ENCODE results near the gene SPON1.
"Not testable (repeated sequence)": the region's sequence is repeated elsewhere in the genome, so short reads cannot be mapped to it uniquely, and the experiment has no call there.

SPON1 gene

DNA sequence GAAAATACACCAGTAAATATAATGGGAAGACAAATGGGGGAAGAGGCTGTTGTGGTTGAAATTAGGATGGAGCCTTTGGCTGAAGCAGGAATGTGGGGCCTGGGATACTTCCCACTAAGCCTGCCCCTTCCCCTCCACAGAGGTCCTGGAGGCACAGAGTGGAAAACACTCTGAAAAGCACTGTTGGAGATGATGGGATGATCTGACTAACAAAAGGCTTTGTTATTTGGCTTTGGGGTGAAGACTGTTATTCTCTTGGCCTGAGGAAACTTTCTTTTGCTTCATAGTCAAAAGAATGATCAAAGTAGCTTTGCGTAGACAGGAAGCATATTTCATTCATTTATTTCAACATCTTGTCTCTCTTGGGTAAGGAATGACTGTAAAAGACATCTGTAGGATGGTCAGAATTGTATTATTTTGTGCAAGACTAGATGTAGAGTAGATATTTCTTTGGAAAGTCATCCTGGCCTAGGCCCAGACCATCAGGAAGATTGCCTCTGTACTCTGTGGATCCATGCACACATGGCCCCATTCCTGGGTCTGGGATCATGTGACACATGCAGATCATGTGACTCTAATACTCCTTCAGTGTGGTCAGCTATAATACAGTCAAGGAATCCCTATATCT is 111.4 kb downstream of the SPON1 start:
- DNase-seq (ENCODE audit: extremely low spot score, insufficient read length, low read depth) (no peak), FAIRE-seq (no peak)

GRCh38 chr11:14075118-14076078 is 112.9 kb downstream of the SPON1 start:
- no peak for FAIRE-seq
- DNase-seq (ENCODE audit: extremely low spot score, insufficient read length, low read depth) = no peak

- no peak for DNase-seq (ENCODE audit: extremely low spot score, insufficient read length, low read depth)
- FAIRE-seq = no peak
These were observed 116.5 kb downstream of the SPON1 start for GRCh38 chr11:14079011-14079410.

GRCh38 chr11:14079797-14080196 is 117.3 kb downstream of the SPON1 start:
- no peak for FAIRE-seq
- no peak for DNase-seq (ENCODE audit: extremely low spot score, insufficient read length, low read depth)

DNA sequence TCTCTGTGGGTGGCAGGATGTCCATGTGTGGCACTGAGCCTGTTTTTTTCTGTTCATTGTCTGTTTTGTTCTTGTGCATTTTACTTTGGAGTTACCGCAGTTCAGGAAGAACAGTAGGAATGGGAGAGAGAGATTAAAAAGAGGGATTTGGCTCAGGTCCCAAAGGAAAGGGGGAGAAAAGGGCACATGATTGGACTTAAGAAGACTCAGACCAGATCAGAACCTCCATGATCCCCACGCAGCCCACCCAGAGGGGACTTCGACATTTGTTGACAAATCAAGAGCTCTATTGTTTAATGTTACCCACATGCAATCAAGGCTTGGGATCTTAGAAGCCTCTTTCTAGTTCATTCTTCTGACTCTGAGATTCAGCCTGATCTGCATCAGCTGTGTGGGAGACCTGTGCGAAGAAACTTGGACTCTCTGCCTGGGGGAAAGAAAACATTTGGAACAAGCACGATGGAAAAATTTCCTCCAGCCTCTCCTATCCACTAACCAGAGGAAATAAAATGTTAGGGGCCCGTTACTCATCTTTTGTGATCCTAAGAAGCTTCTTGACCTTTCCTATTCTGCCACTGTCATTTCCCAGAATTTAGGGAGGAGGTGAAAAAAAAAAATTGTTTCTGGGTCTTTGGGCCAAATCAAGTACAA is 119.2 kb downstream of the SPON1 start:
- DNase-seq (ENCODE audit: extremely low spot score, insufficient read length, low read depth) = no peak
- no peak for FAIRE-seq

DNA sequence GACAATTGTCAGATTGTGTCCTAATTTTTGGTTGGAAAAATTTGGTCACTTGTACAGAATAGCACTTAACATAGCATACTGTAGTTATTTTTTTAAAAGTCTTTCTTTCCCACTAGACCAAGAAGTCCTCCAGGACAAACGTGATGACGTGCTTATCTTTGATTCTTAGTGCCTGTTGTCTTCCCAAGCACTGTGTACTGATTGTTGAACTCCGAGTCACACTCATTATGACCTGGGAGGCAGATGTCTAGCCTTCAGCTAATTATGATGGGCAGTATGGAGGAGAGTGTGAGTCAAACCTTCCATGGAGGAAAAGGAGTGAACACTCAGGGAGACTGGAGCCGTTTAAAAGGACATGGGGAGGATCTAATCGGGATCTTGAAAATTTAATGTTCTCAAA is 119.8 kb downstream of the SPON1 start:
- DNase-seq (ENCODE audit: extremely low spot score, insufficient read length, low read depth) = no peak
- no peak for FAIRE-seq

- not testable (repeated sequence) for DNase-seq (ENCODE audit: extremely low spot score, insufficient read length, low read depth); FAIRE-seq
These were observed 126.3 kb downstream of the SPON1 start for GRCh38 chr11:14088861-14089260.

DNA sequence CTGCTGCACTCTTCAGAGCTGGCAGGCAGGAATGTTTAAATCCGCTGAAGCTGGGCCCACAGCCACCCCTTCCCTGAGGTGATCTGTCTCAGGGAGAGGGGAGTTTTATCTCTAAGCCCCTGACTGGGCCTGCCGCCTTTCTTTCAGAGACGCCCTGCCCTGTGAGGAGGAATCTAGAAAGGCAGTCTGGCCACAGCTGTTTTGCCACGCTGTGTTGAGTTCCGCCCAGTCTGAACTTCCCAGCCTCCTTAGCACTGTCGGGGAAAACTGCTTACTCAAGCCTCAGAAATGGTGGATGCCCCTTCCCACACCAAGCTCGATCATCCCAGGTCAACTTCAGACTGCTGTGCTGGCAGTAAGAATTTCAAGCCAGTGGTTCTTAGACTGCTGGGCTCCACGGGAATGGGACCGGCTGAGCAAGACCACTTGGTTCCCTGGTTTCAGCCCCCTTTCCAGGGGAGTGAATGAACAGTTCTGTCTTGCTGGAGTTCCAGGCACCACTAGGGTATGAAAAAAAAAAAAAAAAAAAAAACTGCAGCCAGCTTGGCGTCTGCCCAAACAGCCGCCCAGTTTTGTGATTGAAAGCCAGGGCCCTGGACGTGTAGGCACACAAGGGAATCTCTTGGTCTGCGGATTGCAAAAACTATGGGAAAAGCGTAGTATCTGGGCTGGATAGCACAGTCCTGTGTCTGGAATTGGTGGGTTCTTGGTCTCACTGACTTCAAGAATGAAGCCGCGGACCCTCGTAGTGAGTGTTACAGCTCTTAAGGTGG is 127.4 kb downstream of the SPON1 start:
- no peak for DNase-seq (ENCODE audit: extremely low spot score, insufficient read length, low read depth)
- FAIRE-seq = no peak

- not testable (repeated sequence) for DNase-seq (ENCODE audit: extremely low spot score, insufficient read length, low read depth); FAIRE-seq
These were observed 128.1 kb downstream of the SPON1 start for GRCh38 chr11:14090631-14091030.

DNA sequence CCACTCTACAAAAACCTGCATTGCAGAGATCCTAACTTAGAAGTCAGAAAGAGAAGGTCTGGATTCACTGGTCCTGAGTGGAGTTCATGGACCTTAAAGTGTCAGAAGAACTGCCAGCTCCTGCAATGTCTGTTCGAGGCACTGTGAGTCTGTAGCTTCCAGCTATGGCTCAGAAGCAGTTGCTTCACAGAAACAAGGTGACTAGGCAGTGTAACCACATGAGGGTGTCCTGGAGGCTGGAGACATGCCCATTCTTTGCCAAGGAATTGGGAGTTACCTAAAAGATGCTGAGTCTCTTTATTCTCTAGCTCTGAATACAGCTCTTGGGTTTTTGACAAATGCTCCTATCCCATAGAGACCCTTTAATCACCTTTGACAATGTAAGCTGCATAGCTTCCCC is 130.5 kb downstream of the SPON1 start:
- DNase-seq (ENCODE audit: extremely low spot score, insufficient read length, low read depth) = no peak

DNA sequence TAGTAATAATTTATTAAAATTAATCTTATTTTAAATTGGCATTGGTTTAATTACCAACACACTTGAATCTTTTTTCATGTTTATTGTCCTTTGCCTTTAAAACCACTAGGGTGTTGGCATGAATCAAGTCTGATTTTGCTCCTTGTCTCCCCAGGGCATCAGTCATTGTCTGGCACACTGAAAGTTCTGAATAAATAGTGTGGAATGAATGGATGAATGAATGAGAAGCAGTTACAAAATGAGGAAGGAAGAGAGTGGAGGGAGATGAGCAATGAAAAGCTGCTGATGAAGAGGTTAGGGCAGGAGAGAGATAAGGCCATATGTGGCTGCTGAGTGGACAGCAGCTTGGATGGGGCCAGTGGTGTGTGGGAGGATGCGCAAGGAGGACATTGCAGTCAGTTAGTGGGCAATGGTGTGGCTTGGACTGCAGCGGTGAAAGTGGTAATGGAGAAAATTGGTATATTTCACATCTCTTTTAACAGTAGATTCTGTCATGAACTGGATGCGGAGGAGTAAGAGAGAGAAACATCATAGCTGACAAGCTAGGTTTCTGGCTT is 132.0 kb downstream of the SPON1 start:
- DNase-seq (ENCODE audit: extremely low spot score, insufficient read length, low read depth) = no peak
- FAIRE-seq = no peak

More for the DNA sequence above, 130.5 kb downstream of the SPON1 start:
- no peak for FAIRE-seq

DNA sequence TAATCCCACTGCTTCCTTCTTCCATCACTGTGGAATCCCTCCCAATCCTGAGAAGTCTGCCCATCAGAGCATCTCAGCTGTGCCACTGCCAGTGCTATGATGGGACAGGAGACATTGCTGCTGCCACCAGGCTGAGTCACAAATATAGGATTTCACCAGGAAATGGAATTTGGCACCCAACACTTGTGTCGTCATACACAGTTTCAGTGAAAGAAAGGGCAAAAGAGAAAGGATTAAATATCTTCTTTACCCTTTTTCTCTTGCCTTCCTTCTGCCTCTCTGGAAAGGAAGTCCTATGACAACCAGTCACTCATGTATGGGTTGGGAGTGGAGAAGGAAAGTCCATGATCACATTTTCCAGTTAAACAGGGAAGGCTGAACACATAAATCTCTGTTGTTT is 133.4 kb downstream of the SPON1 start:
- FAIRE-seq (no peak), DNase-seq (ENCODE audit: extremely low spot score, insufficient read length, low read depth) (no peak)

GRCh38 chr11:14096606-14097005 is 134.1 kb downstream of the SPON1 start:
- FAIRE-seq = no peak
- DNase-seq (ENCODE audit: extremely low spot score, insufficient read length, low read depth) = no peak

- no peak for DNase-seq (ENCODE audit: extremely low spot score, insufficient read length, low read depth)
These were observed 138.9 kb downstream of the SPON1 start for GRCh38 chr11:14101388-14101787.

GRCh38 chr11:14102766-14103165 is 140.2 kb downstream of the SPON1 start:
- FAIRE-seq = no peak
- DNase-seq (ENCODE audit: extremely low spot score, insufficient read length, low read depth) = no peak

More at GRCh38 chr11:14101388-14101787, 138.9 kb downstream of the SPON1 start:
- no peak for FAIRE-seq

DNA sequence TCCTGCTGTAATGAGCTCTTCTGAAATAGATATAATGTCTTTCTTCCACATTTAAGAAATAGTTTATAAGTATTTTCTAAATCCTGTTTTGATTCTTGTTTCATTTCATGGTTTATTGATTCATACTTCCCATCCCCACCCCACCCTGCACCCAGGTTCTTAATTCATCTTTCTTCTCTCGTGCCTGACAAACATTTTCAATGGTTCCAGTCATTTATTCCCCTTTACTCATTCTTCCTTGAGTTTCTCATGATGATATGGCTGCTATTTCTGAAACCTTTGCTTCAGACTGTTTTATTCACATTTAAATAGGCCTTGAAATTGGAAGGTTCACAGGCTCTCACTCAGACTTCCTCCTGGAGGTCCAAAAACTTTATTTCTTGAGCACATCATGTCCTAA is 142.9 kb downstream of the SPON1 start:
- DNase-seq (ENCODE audit: extremely low spot score, insufficient read length, low read depth) (no peak), FAIRE-seq (no peak)

GRCh38 chr11:14106303-14107049 is 144.0 kb downstream of the SPON1 start:
- no peak for DNase-seq (ENCODE audit: extremely low spot score, insufficient read length, low read depth)
- FAIRE-seq = no peak

GRCh38 chr11:14107050-14107430 is 144.5 kb downstream of the SPON1 start:
- DNase-seq (ENCODE audit: extremely low spot score, insufficient read length, low read depth) = no peak
- no peak for FAIRE-seq

- DNase-seq (ENCODE audit: extremely low spot score, insufficient read length, low read depth) = no peak
These were observed 147.2 kb downstream of the SPON1 start for GRCh38 chr11:14109742-14110141.

More at GRCh38 chr11:14109742-14110141, 147.2 kb downstream of the SPON1 start:
- FAIRE-seq = no peak

Measured in GM18507 (cell line).